HG03439 (cell line): ENCODE measurements around the gene CAB39L.
"Not testable (repeated sequence)": the region's sequence is repeated elsewhere in the genome, so short reads cannot be mapped to it uniquely, and the experiment has no call there.

Experiments
- ATAC-seq: cut with Tn5 transposase; IDR thresholded peaks from one replicate; pipeline ENCODE4 v1.9.1; 2021; ENCODE audit warnings: mild to moderate bottlenecking, moderate library complexity; ENCODE audit not compliant: unreplicated experiment

Gene CAB39L

GRCh38 chr13:49294723-49295122 lies 149.1 kb downstream of the CAB39L start:
- ATAC-seq, result not testable (repeated sequence)

GRCh38 chr13:49292742-49293486 lies 150.9 kb downstream of the CAB39L start:
- ATAC-seq, result no peak

- no peak for ATAC-seq
Measured at GRCh38 chr13:49288458-49288857, 155.4 kb downstream of the CAB39L start.

GRCh38 chr13:49287995-49288394 lies 155.9 kb downstream of the CAB39L start:
- ATAC-seq, result no peak

- no peak for ATAC-seq
Measured at GRCh38 chr13:49279885-49280284, 164.0 kb downstream of the CAB39L start.

- ATAC-seq, result no peak
Measured at GRCh38 chr13:49279112-49279511, 164.8 kb downstream of the CAB39L start.

- ATAC-seq, result no peak
Measured at GRCh38 chr13:49278211-49278610, 165.7 kb downstream of the CAB39L start.

- no peak for ATAC-seq
Measured at GRCh38 chr13:49272296-49272695, 171.6 kb downstream of the CAB39L start.

- no peak for ATAC-seq
Measured at GRCh38 chr13:49271264-49271663, 172.6 kb downstream of the CAB39L start.

GRCh38 chr13:49265822-49266221 lies 178.0 kb downstream of the CAB39L start:
- no peak for ATAC-seq

GRCh38 chr13:49262634-49263033 lies 181.2 kb downstream of the CAB39L start:
- no peak for ATAC-seq

- ATAC-seq, result no peak
Measured at GRCh38 chr13:49259586-49259985, 184.3 kb downstream of the CAB39L start.
